HG03432 (cell line): ENCODE measurements around the gene RHOV.

Source experiments
- ATAC-seq: cut with Tn5 transposase; IDR thresholded peaks from one replicate; pipeline ENCODE4 v1.9.1; 2021; ENCODE audit warnings: mild to moderate bottlenecking, moderate library complexity; ENCODE audit not compliant: unreplicated experiment

RHOV gene, protein sequence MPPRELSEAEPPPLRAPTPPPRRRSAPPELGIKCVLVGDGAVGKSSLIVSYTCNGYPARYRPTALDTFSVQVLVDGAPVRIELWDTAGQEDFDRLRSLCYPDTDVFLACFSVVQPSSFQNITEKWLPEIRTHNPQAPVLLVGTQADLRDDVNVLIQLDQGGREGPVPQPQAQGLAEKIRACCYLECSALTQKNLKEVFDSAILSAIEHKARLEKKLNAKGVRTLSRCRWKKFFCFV

DNA sequence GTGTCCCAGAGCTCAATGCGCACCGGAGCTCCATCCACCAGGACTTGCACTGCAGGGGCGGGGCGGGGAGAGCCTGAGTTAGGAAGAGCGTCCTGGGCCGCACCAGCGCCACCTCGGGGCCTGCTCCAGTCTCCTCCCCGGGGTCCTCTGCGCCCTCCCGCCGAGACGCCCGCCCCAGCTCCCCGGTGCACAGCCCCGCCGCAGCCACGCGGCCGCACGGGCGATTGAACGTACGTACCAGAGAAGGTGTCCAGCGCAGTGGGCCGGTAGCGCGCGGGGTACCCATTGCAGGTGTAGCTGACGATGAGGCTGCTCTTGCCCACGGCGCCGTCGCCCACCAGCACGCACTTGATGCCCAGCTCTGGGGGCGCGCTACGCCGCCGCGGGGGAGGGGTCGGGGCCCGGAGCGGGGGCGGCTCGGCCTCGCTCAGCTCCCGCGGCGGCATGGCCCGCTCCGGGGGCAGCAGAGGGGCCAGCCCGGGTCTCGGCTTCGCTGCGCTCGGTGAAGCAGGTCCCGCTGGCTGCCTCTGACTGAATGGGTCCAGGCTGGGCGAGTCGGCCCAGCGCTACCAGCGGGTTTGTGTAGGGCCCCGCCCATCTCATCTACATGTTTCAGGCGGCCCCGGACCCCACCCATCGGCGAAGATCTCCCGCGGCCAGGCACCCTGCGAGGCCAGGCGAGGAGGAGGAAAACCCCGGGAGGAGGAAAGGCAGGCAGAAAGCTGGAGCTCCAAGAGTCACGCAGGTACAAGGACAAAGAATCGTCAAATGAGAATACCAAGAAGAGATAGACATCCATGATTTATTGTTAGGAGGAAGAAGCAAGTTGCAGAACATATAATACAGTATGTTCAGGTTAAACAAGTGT lies at the start of gene RHOV:
TSS of gene RHOV (minus strand) at position 541 of the 868 bp plus-strand sequence. CDS start at position 446, 95 bp downstream.
- peak; percentile 73 for ATAC-seq

DNA sequence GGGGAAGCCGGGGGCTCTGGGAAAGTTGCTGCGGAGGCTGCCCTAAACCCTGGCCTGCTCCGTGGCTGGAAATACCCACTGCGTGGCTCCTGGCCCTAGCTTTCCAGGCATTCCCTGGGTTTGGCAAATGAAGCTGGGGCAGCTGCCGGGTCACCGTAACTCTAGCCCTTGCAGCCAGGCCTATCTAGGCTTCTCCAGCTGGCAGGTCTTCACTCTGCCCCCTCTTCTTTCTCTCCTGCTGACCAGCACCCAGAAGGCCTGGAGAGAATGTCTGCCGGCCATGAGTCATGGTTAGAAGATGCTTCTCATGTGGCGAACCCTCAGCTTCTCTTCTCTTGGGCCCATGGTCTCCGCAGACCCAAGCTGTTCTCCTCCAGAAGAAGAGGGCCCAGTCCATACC lies 49.5 kb upstream of the RHOV start:
- no peak for ATAC-seq

- no peak for ATAC-seq
Measured at GRCh38 chr15:40922608-40923005, 48.6 kb upstream of the RHOV start.

GRCh38 chr15:40921949-40922607 lies 48.0 kb upstream of the RHOV start:
- no peak for ATAC-seq

DNA sequence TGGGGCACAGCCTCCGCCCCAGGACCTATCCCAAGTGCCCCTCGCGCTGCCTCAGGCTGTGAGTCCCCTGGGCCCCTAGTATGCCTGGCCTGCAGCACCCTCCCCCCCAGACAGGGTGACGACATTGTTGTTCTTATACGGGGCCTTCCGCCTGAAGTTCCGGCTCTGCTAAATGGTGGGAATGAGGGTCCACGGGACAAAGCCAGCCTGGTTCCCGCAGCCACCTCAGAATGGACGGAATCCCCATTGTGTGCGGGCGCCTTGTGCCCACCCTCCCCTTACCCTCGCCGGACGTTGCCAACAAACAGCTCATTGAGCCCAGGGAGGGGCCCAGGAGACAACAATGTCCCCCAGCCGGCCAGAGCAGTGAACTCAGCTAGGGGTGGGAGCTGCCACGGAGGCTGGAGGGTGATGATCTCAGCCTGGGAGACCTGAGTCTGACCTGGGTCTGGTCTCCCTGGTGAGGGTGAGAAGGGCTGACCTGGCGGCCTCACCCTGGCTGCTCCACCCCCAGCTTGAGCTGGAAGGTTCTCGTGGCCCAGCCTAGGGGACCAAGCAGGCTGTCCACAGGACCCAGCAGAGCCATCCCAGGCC lies 44.9 kb upstream of the RHOV start:
- ATAC-seq: no peak

DNA sequence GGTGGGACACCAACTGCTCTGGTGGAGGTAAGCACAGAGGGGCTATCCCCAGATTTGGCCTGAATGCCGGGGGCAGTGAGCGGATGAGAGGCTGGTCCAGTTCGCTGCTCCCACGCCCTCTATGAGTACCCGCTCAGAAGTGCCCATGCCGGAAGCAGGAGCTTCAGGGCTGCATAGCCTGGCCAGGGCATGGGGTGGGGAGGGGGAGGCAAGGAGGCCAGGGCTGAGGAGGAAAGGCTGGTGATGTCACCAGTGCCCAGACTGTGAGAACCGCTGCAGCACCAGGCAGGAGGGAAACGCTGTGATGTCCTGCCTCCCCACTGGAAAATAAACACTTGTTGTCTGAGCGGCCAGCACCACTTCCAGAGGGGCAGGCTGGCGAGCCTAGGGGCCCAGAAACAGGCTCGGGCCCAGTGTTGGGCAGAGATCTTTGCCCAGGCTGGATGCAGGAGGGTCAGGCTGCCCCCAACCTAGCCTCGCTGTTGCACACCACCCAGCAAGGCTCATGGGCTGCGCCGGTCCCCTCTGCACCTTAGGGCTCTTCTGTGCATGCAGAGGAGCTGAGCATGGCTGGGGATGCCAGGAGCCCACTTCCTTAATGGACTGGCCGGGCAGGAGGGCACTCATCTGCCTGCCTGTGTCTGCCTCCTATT lies 44.2 kb upstream of the RHOV start:
- ATAC-seq: no peak

DNA sequence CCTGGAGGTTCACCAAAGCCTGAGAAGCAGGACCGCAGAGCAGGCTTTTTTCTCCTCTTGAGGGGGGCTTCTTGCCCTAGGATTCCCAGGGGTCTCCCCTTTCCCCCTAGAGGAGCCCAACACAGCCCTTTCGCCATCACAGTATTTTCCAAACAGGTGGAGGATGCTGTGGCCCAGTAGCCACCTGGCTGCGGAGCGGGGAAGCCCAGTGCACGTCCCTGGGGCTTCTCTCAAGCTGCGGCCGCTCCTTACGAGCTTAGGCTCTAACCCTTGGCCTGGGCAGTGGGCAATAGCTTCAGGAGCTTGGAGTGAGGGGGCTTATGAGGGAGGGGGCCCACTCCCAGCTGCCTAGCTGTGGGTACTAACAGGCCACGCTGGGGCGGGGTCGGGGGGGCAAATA lies 43.6 kb upstream of the RHOV start:
- ATAC-seq: no peak

DNA sequence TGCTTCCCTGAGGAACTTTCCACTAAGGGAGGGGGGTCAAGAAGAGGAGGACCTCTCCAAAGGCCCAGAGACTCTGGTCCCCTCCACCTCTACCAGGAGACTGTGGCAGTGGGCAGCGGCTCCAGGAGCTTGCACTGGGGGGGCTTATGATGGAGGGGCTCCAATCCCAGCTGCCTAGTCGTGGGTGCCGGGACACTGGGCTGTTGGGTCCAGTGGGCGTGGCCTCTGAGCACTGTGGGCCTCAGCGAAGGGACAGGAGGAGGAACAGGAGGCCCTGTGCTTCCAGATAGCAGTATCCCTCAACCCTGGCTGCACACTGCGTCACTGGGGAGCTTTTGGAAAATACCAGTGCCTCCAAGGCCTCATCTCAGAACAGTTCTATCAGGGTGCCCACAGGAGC lies 41.6 kb upstream of the RHOV start:
- no peak for ATAC-seq

DNA sequence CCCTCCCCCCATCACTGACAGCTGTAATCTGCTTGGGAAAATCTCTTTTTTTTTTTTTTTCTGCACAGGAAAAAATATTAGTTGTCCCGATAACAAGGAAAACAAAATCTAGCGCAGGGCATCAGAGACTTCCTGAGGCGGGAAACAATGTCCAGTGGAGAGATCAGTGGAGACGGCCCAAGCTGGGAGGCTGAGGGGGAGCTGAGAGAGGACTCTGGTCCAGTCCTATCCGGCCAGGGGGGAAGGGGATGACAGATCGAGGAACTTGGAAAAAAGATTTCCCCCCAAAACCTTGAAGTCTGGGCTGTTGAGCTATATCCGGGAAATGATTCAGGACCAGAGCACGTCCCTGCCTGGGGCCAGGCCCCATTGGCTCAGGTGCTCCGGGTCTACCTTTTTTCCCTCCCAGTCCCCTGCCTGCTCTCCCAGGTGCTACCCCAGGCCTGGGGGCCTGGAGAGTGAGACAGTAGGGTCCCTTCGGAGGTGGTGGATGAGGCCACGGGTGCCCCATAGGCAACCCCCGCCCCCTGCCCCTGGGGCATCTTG lies 41.2 kb upstream of the RHOV start:
- no peak for ATAC-seq

- ATAC-seq: no peak
Measured at GRCh38 chr15:40914486-40914885, 40.5 kb upstream of the RHOV start.

DNA sequence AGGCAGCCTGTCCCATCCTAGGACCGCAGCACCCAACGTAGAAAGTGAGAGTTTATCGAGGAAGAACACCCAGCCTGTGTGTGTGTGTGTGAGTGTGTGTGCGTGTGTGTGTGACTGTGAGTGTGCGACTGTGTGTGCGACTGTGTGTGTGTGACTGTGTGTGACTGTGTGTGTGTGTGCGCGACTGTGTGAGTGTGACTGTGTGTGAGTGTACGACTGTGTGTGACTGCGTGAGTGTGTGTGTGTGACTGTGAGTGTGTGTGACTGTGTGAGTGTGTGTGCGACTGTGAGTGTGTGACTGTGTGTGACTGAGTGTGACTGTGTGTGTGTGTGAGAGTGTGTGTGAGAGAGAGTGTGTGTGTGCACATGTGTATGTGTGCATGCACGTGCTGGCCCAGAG lies 40.0 kb upstream of the RHOV start:
- ATAC-seq: no peak

GRCh38 chr15:40912478-40912877 lies 38.4 kb upstream of the RHOV start:
- no peak for ATAC-seq

DNA sequence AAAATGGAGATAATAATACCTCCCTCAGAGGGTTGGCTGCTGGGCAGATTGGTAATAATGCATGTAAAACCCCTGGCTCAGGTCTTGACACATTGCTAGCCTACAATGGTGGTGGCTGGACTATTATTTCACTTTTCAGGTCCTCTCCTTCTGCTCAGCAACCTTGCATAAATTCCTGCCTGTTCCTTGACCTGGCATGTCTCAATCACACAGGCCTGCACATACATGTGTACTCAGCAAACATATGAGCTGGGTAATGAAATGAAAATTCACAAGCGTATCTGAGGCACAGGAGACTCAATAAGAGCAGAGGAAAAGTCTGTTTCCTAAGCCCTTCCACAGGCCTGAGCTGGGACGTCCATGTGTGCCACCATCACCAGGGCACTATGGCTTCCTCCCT lies 37.7 kb upstream of the RHOV start:
- ATAC-seq: no peak

GRCh38 chr15:40911141-40911540 lies 37.1 kb upstream of the RHOV start:
- ATAC-seq: no peak

GRCh38 chr15:40909662-40910630 lies 35.9 kb upstream of the RHOV start:
- ATAC-seq: no peak

- no peak for ATAC-seq
Measured at GRCh38 chr15:40908095-40908494, 34.1 kb upstream of the RHOV start.

DNA sequence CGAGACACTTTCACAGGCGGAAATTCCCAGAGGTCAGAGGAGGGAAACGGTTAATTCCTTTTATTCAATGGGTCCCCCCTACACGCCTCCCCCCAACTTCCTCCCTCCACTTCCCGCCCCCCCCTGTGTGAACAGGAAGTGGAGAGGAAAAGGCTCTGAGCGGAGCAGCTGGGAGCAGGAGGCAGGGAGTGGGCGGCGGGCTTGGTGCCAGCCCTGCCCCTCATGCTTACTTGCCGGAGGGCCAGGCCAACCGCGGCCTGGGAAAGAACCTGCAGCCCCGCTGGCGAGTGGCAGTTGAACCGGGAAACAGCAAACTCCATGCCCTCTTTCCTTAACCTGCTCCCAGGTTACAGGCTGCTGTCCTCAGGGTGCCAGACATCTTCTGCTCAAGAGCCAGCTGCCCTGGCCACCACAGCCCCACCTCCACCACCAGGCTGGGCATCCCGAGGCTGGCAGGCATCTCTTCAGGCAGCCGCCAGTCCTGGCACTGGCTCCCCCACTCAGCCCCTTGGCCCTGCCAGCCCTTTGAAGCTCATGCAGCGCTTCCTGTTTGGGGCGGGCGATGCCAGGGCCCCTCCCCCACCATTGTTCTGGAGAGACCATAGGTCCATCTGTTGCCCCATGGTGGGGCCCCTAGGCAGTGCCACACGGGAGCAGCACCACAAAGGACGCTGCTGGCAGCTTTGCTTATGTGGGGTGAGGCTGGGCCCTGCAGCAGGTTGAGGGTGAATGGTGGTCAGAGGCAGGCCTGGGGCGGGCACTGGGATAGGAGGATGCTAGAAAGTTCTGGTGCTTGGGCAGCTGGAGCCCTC lies 33.2 kb upstream of the RHOV start:
- ATAC-seq: peak; percentile 17

GRCh38 chr15:40906091-40906990 lies 32.3 kb upstream of the RHOV start:
- ATAC-seq: peak; percentile 65
